Measurements from ENCODE around the gene EHMT1. TPM values are rescaled to one million over a fixed set of nuclear protein-coding genes. Genes with fewer than 3 reads are reported as not detected.
"Not testable (repeated sequence)": the region's sequence is repeated elsewhere in the genome, so short reads cannot be mapped to it uniquely, and the experiment has no call there.

The EHMT1 gene
- polyA plus RNA-seq, 3 donors = 67.8 to 78.8 (median 76.3) TPM

DNA sequence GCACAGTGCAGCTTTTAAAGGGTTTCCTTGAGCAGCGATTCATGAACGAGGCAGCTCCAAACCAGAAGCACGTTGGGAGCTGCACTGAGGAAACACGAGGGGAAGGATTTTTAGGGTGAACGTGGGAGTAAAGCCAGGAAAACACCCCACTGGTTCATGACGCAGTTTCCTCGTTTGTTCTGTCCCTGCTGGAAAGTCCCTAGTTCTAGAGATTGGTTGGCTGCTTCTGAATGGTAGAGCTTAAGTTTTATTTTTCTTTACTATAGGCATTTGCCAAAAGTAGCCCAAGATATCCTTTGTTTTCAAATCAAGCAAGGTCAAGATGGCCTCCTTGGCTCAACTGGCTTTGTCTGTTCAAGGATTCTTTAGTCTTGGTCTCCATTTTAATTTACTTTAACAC is 142.2 kb downstream of the EHMT1 start:
- no peak for DNase-seq (ENCODE audit: extremely low read depth in 1 of 11, low read depth in 9 of 11, low spot score in 4 of 11)

DNA sequence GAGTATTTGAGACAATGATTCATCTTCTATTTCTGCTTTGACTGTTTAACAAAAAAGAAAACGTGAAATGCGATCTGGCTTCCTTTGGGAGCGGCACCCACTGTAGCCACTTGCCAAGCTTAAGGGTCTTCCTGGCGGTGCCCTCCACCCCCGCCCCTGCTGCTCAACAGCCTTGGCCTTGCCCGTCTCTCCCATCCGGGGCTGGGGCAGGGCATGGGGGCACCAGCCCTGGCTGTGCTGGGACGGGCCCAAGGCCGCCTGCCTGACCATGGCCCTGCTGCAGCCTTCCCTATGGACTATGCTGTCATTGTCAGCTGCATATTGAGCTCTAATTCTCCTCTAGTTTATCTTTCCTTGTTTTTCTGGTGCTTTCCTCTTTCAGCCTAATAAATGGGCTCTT is 143.0 kb downstream of the EHMT1 start:
- DNase-seq (ENCODE audit: extremely low read depth in 1 of 11, low read depth in 9 of 11, low spot score in 4 of 11) = no peak

DNA sequence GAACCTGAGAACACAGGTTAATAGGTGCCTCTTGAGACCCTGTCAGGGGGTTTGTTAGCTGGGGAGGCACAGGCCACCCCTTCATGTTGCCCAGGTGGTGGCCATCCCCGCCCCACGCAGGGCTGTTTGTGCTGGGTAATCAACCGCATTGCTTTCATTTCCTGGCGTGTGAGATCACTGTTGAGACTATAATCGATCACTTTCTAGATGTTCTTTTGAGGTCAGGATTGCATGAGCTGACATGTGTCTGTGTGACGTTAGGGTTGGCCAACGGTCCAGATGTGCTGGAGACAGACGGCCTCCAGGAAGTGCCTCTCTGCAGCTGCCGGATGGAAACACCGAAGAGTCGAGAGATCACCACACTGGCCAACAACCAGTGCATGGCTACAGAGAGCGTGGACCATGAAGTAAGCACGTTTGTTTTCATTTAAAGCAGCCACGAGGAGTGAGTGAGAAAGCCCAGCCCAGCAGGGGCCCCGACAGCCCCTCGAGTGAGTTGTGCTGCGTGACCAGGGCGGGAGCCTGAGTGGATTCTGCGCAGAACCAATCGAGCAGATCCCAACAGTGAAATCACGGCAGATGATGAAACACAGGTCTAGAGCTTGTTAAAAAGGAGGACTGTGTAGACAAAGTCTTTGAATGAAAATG is 143.7 kb downstream of the EHMT1 start:
- no peak for DNase-seq (ENCODE audit: extremely low read depth in 1 of 11, low read depth in 9 of 11, low spot score in 4 of 11)

DNA sequence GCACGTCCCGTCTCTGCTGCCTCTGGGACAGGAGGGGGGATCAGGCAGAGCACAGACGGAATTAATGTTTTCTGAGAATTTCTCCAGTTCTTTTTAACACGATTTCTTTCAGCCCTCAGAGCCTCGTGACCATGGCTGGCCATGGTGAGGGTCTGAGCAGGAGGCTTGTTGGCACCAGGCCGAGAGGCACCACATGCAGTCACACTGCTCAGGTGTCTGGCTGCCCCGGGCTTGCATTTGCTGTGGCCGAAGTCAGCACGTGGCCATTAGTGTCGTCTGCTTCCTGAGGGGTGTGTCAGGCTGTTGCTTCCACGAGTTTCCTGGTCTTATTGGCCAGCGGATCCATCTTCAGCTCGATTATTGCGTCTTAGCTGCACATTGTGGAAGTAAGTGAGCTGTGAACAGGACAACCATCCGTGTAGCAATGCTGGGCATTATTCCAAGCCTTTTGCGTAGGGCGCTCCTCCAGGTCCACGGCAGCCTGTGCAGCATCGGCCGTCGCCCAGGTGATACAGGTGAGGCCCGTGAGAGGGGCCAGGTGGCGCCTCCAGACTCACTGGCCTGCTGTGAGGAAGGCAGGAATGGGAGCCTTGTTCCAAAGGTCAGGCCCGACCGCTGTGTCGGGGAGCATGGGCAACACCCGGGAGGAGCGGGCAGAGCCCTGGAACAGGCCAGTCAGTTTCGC is 144.6 kb downstream of the EHMT1 start:
- no peak for DNase-seq (ENCODE audit: extremely low read depth in 1 of 11, low read depth in 9 of 11, low spot score in 4 of 11)

DNA sequence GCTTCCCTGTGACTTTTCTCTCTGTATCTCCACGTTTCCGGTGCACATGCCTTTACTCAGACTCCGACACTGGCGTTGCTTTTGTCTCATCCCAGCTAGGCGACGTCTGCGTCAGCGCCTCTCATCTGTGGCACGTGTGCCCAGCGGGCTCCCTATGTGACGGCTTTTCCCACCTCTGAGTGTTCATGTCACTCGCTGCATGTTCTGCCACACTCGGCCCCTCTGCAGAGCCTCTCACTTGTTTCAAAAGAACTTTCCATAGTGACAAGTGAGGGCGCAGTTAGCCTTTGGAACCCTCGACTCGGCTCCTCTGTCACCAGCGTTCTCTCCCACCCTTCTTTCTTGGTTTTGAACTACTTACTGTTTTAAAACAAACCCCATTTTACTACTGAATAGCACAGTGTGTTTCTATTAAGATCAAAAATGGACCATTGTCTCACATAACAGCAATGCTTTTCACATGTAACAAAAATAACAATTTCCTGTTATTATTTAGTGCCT is 145.4 kb downstream of the EHMT1 start:
- DNase-seq (ENCODE audit: extremely low read depth in 1 of 11, low read depth in 9 of 11, low spot score in 4 of 11) = no peak

DNA sequence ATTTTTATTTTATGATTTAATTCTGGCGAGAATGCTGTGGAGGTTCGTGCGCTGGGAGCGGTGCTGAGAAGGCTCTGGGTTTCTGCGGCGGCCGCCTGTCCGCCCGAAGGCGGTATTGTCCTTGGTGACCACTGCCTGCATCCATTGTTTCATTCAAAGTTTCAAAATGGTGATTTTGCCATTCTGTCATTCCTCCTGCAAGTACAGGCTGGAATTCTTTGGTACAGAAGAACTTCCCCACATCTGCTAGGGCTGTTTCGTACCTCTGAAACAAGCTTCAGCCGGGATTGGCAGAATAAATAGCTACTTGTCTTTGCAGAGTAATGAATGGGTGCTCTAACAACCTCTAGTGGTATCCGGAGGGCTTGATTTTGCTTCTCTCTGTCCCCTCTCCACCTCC is 146.2 kb downstream of the EHMT1 start:
- DNase-seq (ENCODE audit: extremely low read depth in 1 of 11, low read depth in 9 of 11, low spot score in 4 of 11) = no peak

DNA sequence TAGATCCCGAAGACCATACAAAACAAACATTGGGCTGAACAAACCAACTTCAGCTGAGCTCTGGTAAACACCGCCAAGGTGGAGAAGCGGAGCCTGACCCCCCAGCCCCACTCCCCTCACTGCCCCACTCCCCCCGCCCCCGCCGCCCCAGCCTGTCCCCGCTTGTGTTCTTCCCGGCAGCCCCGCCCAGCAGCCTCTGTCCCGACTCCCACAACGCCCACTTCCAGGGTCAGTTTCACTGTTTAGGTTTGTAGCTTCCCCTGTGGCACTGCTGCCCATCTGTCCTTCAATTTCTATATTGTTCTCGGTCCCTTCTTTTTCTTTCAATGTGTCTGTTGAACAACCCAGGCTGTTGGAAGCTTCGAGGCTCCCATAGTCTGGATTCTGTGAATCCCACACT is 146.7 kb downstream of the EHMT1 start:
- DNase-seq (ENCODE audit: extremely low read depth in 1 of 11, low read depth in 9 of 11, low spot score in 4 of 11) = no peak

DNA sequence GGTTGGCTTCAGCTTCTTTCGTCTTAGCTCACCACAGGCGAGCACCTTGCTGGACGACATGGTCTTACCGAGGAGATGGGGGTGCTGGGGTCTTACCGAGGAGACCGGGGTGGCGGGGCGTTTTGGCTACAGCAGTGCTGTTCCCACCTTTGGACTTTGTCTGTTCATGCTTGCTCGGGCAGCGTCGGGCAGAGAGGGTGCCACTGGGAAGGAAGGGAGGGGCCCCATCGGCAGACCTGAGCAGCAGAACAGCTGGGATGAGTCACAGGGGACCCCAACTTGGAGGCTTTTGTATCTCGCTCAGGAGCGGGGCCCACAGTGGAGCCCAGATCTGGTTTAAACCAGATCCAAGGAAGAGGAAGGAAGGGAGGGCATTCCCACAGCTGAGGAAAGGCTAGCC is 152.8 kb downstream of the EHMT1 start:
- no peak for DNase-seq (ENCODE audit: extremely low read depth in 1 of 11, low read depth in 9 of 11, low spot score in 4 of 11)

DNA sequence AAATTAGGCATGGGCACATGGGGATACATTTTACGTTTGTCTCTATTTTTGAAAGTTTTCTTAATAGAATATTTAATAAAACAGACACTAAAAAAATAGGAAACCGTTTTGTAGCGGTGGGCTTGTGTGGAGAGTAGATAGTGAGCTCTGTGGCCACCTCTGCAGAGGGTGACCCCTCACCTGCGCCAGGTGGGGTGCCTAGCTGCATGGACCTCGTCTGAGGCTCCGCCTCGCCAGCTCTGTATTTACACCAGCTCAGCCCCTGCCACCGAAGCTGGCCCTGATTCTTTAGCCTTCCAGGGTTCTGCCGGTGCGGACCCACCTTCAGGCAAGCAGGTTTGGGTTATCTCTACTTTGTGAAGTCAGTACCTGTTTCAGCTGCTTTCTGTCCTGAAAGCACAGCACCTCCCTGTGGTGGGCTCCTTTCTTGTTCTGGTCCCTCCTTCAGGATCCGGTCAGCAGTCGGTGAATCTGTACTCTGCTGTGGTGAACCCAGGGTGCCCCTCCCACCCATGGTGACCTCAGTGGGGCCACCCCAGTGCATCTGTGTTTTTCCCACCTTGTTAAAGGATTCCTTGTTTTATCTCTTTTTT is 153.6 kb downstream of the EHMT1 start:
- no peak for DNase-seq (ENCODE audit: extremely low read depth in 1 of 11, low read depth in 9 of 11, low spot score in 4 of 11)

DNA sequence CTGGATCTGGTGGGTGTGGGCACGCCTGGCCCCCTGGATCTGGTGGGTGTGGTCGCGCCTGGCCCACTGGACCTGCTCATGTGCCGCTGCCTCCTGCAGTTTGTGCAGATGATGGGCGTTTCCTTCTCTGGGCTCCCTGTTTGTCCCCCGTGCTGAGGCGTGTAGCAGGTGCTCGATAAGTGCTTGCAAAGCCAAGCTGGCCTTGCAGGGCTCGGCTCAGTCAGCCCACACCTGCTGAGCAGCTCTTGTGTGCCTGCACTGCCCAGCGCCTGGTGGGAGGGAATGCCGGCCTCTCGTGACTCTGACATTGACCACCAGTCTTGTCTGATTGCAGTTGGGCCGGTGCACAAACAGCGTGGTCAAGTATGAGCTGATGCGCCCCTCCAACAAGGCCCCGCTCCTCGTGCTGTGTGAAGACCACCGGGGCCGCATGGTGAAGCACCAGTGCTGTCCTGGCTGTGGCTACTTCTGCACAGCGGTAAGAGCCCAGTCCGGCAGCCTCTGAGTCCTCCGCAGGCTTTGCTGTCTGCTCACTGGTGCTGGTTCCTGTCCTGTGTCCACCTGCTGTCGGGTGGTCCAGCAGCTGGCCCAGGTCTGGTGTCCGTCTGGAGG is 156.1 kb downstream of the EHMT1 start:
- DNase-seq (ENCODE audit: extremely low read depth in 1 of 11, low read depth in 9 of 11, low spot score in 4 of 11) = no peak

DNA sequence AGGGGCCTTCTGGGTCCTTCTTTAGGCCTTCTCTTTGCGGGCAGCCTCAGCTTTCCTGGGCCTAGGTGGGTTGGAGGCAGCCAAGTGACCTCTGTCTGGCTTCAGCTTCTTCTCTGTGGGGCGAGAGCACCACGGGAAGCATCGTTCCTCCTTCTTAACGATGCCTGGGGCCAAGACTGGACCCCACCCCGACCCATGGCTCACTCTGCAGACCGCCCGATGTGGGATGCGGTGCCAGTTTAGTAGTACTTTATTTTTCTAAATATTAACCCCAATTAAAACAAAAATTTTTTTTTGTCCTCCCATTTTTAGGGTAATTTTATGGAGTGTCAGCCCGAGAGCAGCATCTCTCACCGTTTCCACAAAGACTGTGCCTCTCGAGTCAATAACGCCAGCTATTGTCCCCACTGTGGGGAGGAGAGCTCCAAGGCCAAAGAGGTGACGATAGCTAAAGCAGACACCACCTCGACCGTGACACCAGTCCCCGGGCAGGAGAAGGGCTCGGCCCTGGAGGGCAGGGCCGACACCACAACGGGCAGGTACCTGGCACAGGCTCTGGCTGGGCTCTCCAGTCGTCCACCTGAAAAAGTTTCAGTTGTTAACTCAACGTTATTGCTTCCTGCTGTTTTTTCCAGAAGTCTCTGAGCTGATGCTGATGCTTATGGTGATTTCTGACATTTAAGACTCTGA is 157.6 kb downstream of the EHMT1 start:
- DNase-seq (ENCODE audit: extremely low read depth in 1 of 11, low read depth in 9 of 11, low spot score in 4 of 11) = no peak

DNA sequence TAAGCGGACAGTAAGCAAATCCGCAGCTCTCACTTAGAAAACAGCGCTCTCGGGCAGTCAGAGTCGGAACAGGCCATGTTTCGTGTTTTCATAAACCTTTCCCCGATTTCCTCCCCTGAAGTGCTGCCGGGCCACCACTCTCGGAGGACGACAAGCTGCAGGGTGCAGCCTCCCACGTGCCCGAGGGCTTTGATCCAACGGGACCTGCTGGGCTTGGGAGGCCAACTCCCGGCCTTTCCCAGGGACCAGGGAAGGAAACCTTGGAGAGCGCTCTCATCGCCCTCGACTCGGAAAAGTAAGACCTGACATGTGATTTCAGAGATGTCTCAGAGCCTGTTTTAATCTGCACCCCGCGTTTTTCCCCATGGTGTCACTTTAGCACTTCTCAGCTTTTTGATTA is 159.0 kb downstream of the EHMT1 start:
- no peak for DNase-seq (ENCODE audit: extremely low read depth in 1 of 11, low read depth in 9 of 11, low spot score in 4 of 11)

DNA sequence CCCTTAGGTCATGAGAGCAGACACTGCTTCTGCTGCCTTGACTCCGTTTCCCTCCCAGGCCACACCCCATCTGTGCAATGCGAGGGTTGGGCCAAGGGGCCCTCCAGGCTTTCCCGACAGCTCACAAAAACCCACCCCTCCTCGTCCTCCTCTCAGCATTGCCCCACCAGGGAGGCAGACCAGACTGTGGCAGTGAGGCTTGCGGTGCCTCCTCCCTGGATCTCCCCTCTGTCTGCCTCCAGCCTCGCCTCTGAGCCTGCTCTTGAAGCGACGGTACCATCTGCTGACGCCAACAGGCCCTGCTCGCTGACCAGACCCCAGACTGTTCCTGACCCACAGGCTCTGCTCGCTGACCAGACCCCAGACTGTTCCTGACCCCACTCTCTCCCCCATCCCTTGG is 159.5 kb downstream of the EHMT1 start:
- DNase-seq (ENCODE audit: extremely low read depth in 1 of 11, low read depth in 9 of 11, low spot score in 4 of 11) = no peak

DNA sequence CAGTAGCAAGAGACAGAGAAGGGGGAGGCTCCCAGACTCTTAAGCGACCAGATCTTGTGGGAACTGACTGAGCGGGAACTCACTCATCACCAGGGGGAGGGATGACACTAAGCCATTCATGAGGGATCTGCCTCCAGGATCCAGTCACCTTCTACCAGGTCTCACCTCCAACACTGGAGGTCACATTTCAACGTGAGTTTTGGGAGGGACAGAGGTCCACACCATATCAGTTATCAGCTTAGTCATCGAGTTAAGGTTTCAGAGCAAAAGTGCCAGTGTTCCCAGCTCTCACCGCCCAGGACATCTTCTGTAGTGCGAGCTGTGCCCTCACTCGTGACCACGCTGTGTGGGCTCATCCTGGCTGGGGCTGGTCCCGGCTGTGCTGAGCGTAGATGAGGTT is 160.1 kb downstream of the EHMT1 start:
- no peak for DNase-seq (ENCODE audit: extremely low read depth in 1 of 11, low read depth in 9 of 11, low spot score in 4 of 11)

DNA sequence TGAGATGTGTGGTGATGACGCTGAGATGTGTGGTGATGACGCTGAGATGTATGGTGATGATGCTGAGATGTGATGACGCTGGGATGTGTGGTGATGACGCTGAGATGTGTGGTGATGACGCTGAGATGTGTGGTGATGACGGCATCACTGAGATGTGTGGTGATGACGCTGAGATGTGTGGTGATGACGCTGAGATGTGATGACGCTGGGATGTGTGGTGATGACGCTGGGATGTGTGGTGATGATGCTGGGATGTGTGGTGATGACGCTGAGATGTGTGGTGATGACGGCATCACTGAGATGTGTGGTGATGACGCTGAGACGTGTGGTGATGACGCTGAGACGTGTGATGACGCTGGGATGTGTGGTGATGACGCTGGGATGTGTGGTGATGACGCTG is 161.2 kb downstream of the EHMT1 start:
- DNase-seq (ENCODE audit: extremely low read depth in 1 of 11, low read depth in 9 of 11, low spot score in 4 of 11) = not testable (repeated sequence)

DNA sequence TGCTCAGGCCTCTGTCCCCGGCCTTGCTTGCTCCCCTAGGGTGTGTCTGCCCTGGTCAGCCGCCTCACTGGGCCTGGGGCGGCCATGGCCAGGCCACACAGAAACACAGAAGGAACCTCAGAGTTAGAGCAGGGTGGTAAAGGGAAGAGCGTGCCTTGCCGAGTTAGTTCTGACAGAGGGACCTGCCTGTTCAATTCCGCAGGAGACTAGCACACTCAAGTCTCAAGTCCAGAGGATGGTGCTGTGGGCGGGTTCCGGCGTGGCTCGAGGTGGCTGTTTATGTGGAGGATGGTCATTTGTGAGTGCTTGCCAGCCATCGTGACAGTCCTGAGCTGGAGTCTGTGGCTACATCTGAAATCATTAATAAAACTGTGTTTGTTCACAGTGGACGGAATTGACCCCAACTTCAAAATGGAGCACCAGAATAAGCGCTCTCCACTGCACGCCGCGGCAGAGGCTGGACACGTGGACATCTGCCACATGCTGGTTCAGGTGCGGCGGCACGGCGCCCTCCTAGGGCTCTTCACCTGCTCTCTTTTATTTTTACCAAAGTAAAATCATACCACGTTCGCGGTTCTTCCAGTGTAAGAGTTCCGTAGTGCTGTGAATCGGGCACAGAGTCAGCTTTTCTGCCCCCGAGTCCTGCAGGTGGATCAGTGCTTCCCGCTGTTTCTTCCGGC is 163.2 kb downstream of the EHMT1 start:
- DNase-seq (ENCODE audit: extremely low read depth in 1 of 11, low read depth in 9 of 11, low spot score in 4 of 11) = no peak

DNA sequence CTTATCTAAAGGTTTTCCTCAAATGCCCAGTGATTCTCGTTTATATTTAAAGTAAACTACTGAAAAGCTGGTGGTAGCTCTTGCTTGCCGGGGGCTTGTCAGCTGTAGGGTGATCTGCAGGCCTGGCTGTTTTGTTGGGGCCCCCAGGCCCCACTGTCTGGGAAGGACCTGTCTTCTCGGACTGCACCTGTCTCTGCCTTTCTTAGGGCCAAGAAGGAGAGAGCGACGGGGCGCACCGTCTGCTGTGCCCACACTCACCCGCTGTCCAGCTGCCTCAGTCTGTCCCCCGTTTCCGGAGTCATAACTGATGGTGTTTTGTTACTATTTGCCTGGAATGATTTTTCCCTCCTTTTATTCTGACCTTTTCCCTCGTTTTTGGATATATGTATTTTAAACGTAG is 164.7 kb downstream of the EHMT1 start:
- DNase-seq (ENCODE audit: extremely low read depth in 1 of 11, low read depth in 9 of 11, low spot score in 4 of 11) = no peak

DNA sequence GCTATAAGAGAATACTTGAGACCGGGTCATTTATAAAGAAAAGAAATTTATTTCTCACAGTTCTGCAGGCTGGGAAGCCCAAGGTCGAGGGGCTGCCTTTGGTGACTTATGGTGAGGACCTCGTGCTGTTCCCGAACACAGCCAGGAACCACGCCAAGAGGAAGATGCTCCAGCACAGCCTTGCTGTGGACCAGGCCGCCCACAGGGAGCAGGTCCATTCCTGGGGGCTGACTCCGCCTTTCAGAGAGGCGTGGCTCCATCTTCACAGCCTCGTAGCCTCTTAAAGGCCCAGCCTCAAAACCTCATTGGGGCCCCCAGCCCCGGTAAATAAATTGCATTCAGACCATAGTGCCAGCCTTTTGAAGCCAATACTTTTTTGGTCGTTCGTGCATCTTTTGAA is 165.2 kb downstream of the EHMT1 start:
- DNase-seq (ENCODE audit: extremely low read depth in 1 of 11, low read depth in 9 of 11, low spot score in 4 of 11) = no peak

Measured in renal cortex interstitium (tissue), 11 donors.